SH-SY5Y (cell line): ENCODE measurements around the gene ADGRL3.

Source experiments
- GATA2 ChIP-seq: IDR thresholded peaks from 2 replicates; pipeline ENCODE4 v1.6.1; 2011; ENCODE audit warnings: mild to moderate bottlenecking, low read depth, low read length
- GATA3 ChIP-seq: IDR thresholded peaks from 2 replicates; pipeline ENCODE4 v1.6.1; 2011; ENCODE audit warnings: low read depth, mild to moderate bottlenecking, low read length, moderate library complexity

- TF ChIP-seq GATA2 (no peak), GATA3 (no peak)
These were observed 247.8 kb downstream of the ADGRL3 start for GRCh38 chr4:61447918-61448317.
